ENCODE data around the gene PNLDC1. TPM values are rescaled to one million over a fixed set of nuclear protein-coding genes. Genes with fewer than 3 reads are reported as not detected.
"Not testable (repeated sequence)": the region's sequence is repeated elsewhere in the genome, so short reads cannot be mapped to it uniquely, and the experiment has no call there.

Gene PNLDC1
- total RNA-seq, 4 donors from 2014 or later, result not detected

DNA sequence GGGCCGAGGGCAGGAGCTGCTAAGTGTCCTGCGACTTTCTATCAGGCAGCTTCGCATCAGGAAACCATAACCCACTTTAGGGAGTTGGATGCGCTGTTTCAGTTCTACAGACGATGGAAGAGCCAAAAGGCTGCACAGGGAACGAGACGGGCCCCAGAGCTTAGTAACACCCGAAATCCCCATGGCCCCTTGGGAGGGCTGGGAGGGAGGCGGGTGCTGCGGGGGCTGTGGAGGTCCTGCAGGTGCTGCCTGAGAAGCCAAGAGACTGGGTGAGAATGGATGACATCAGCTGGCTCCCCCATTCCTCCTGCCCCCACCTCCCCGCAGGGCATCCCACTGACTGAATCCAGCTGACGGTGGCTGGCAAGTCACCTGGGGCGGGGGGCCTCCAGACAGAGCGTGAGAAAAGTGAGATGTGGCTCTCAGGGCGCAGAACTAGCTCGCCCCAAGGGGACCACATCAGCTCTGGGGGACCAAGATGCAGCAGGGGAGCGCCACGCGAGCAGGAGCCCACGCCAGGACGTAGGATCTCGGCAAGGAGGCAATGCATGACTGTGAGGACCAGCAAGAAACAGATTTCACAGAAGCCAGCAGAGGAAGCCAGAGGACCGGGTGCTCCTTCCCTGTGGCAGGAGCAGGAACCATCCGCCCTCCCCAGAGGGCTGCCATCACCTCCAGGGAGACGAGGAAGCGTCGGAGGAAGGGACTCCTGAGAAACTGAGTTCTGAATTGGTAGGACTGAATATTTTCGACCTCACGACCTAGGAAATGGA, 36.8 kb downstream of the PNLDC1 start:
- H3K36me3 ChIP-seq, result no peaks in the 10 kb centered on the region
- H3K9me3 ChIP-seq, result no peaks in the 10 kb centered on the region
- H3K4me1 ChIP-seq, result no peaks in the 10 kb centered on the region
- no peak overlapping the region for H3K27ac ChIP-seq
- no peaks in the 10 kb centered on the region for H3K27me3 ChIP-seq
- DNase-seq, result no peak
- no peak overlapping the region for H3K4me3 ChIP-seq
- TF ChIP-seq, protein P1, sequence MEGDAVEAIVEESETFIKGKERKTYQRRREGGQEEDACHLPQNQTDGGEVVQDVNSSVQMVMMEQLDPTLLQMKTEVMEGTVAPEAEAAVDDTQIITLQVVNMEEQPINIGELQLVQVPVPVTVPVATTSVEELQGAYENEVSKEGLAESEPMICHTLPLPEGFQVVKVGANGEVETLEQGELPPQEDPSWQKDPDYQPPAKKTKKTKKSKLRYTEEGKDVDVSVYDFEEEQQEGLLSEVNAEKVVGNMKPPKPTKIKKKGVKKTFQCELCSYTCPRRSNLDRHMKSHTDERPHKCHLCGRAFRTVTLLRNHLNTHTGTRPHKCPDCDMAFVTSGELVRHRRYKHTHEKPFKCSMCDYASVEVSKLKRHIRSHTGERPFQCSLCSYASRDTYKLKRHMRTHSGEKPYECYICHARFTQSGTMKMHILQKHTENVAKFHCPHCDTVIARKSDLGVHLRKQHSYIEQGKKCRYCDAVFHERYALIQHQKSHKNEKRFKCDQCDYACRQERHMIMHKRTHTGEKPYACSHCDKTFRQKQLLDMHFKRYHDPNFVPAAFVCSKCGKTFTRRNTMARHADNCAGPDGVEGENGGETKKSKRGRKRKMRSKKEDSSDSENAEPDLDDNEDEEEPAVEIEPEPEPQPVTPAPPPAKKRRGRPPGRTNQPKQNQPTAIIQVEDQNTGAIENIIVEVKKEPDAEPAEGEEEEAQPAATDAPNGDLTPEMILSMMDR (IDR thresholded peaks at IDR 0.05), result no peak
- no peak for TF ChIP-seq POLR2A (IDR thresholded peaks at IDR 0.05)

DNA sequence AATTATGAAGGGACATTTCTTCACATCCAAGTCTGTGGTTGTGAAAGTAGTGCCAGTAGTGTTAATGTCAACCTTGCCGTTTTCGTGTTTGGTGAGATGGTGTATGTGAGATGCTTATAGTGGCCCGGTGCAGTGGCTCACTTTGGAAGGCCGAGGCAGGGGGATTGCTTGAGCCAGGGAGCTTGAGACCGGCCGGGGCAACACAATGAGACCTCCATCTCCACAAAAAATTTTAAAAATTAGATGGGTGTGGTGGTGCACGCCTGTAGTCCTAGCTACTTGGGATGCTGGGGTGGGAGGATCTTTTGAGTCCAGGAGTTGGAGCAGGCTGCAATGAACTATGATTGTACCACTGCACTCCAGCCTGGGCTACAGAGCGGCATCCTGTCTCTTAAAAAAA, 37.4 kb downstream of the PNLDC1 start:
- Histone ChIP-seq H3K4me3 (no peak overlapping the region), H3K9me3 (no peaks in the 10 kb centered on the region), H3K27me3 (no peaks in the 10 kb centered on the region), H3K4me1 (no peaks in the 10 kb centered on the region), H3K36me3 (no peaks in the 10 kb centered on the region), H3K27ac (no peak overlapping the region)
- DNase-seq, result no peak
- TF ChIP-seq POLR2A (IDR thresholded peaks at IDR 0.05), result no peak
- TF ChIP-seq, protein P1 (IDR thresholded peaks at IDR 0.05), result no peak

DNA sequence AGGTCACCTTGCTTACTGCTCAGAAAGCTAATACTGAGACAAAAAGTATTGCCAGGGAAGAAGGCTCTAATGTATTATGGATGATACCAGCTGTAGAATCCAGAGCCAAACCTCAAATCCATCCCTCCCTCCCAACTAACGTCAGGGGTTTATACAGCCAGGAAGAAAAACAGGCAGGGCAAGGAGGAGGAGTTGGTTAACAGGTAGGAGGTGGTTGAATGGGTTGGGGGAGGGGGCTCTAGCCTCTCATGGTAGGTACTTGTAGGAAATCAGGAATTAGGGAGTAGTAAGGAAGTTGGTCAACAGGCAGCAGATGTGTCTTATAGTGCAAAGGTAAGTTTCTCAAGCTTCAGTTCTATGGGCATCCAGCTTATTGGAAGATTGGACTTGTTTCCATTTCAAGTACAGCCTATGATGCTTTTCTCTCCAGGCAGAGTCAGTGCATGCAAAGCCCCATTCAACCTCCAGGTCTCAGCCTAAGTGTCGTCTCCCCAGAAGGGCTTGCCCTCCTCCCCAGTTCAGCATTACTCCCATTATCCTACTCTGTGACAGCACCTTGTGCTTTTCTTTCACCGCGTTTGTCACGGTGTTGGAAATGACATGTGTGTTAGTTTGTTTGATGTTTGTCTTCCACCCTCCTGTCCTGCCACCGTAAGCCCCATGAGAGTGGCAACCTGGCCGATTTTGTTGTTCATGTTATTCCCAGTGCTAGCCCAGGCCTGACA, 38.1 kb downstream of the PNLDC1 start:
- no peak overlapping the region for H3K4me3 ChIP-seq
- no peaks in the 10 kb centered on the region for H3K27me3 ChIP-seq
- DNase-seq, result no peak
- H3K27ac ChIP-seq, result no peak overlapping the region
- H3K9me3 ChIP-seq, result no peaks in the 10 kb centered on the region
- no peaks in the 10 kb centered on the region for H3K4me1 ChIP-seq
- TF ChIP-seq, protein P1 (IDR thresholded peaks at IDR 0.05), result no peak
- no peak for TF ChIP-seq POLR2A (IDR thresholded peaks at IDR 0.05)
- H3K36me3 ChIP-seq, result no peaks in the 10 kb centered on the region

DNA sequence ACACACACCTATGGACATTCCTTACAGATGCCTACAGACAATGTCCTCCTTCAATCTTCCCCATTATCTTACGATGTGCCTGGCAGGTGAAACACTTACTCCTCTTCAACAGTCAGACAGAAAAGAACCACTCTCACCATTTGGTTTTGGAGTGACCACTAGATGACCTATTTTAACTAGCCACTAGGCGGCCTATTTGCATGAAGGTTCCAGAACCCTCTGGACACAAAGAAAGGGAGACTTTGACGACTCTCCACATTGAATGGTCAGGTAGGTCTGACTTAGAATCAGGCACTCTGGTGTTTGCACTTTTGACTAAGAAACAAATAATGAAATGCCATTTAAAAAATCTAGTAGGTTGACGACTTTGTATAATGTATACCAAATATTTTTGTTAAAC, 42.0 kb downstream of the PNLDC1 start:
- no peak for TF ChIP-seq POLR2A (IDR thresholded peaks at IDR 0.05)
- TF ChIP-seq, protein P1 (IDR thresholded peaks at IDR 0.05), result peak in 1 of 6 experiments; percentile 14
- Histone ChIP-seq H3K27me3 (no peaks in the 10 kb centered on the region), H3K9me3 (no peaks in the 10 kb centered on the region), H3K4me1 (no peaks in the 10 kb centered on the region), H3K27ac (no peak overlapping the region), H3K36me3 (no peaks in the 10 kb centered on the region), H3K4me3 (no peak overlapping the region)
- no peak for DNase-seq

DNA sequence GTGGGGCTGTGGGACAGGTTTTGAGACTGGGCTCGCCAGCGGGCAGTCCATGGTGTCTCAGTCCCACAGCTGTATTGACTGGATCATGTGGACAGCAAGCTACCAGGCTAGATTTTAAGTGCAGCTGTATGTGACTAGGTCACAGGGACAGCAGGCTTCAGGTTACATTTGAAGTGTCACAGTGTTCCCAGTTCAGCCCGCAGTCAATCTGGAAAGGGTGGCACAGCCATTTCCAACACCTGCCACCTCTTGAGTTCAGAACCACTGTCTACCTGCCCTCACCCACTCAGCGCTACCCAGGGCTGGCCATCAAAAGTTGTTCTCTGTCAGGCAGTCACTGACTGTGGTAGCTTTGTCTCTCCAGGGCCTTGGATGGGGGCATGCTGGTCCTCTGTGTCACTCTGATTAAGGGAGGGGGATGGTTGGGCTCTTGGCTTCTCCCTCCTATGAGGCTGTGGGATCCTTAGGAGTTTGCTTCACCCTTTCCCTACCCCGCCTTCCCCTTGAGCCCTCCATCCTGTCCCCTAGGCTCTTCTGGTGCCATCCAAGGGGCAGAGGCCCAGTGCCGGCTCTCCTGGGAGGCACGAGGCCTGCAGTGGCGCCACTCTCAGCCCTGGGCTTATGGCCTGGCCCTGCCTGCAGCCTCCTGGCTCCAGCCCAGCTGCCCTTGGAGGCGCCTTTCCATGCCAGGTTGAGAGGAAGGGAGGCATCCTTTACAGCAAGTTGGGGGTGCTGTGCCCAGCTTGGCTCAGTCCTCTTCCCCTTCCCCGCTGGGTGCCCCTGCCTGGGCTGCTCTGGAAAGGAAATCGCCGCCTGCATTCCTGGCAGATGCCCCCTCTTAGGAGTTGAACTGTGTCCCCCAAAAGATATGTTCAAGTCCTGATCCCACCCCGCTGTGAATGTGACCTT, 44.9 kb downstream of the PNLDC1 start:
- no peak for DNase-seq
- Histone ChIP-seq H3K4me3 (no peak overlapping the region), H3K36me3 (no peaks in the 10 kb centered on the region), H3K9me3 (peaks cover 0 to 7% (median 0%) of the 10 kb centered on the region in 4 donors), H3K27me3 (no peaks in the 10 kb centered on the region), H3K27ac (no peak overlapping the region), H3K4me1 (no peaks in the 10 kb centered on the region)
- no peak for TF ChIP-seq POLR2A (IDR thresholded peaks at IDR 0.05)
- TF ChIP-seq, protein P1 (IDR thresholded peaks at IDR 0.05), result no peak

DNA sequence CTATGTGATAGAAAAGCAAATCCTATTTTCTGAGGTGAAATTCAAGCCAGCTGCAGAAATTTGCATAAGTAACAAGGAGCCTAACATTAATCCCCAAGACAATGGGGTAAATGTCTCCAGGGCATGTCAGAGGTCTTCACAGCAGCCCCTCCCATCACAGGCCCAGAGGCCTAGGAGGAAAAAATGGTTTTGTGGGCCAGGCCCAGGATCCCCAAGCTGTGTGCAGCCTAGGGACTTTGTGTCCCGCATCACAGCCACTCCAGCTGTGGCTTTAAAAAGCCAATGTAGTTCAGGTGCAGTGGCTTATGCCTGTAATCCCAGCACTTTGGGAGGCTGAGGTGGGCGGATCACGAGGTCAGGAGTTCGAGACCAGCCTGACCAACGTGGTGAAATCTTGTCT, 48.5 kb downstream of the PNLDC1 start:
- not testable (repeated sequence) for H3K4me3 ChIP-seq, H3K27me3 ChIP-seq, DNase-seq, H3K36me3 ChIP-seq, H3K9me3 ChIP-seq, H3K4me1 ChIP-seq, H3K27ac ChIP-seq

DNA sequence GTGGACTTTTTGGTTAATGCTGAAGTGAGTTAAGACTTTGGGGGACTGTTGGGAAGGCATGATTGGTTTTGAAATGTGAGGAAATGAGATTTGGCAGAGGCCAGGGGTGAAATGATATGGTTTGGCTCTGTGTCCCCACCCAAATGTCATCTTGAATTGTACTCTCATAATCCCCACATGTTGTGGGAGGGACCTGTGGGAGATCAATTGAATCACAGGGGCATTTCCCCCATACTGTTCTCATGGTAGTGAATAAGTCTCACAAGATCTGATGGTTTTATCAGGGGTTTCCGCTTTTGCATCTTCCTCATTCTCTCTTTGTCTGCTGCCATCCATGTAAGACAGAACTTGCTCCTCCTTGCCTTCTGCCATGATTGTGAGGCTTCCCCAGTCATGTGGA, 49.8 kb downstream of the PNLDC1 start:
- H3K27me3 ChIP-seq, H3K36me3 ChIP-seq, DNase-seq: not testable (repeated sequence)

More for the DNA sequence above, 49.8 kb downstream of the PNLDC1 start:
- not testable (repeated sequence) for H3K9me3 ChIP-seq, H3K4me1 ChIP-seq, H3K27ac ChIP-seq, H3K4me3 ChIP-seq
